Liver (tissue), 3 donors: ENCODE results near the gene GYG2.
"Not testable (repeated sequence)": the region's sequence is repeated elsewhere in the genome, so short reads cannot be mapped to it uniquely, and the experiment has no call there.

Experiments
- CTCF ChIP-seq: fragments of 150-350 bp; IDR thresholded peaks from 2 replicates; pipeline ENCODE4 v1.5.1; 2017; ENCODE audit warnings: improper control_type of control experiment, low read depth, low read length; ENCODE audit not compliant: missing input control
- EGR1 ChIP-seq, 2 donors: IDR thresholded peaks; 2 replicates each; pipeline ENCODE4 v1.6.1; 2016 to 2018; ENCODE audit warnings: antibody characterized with exemption in 2 of 2, low read depth in 2 of 2
- FOXA2 ChIP-seq: IDR thresholded peaks from 2 replicates; pipeline ENCODE4 v1.6.1; 2016; ENCODE audit warnings: antibody characterized with exemption
- GABPA ChIP-seq, 2 donors: IDR thresholded peaks in 1 of 2; conservative IDR thresholded peaks in 1 of 2; 2 replicates each; pipeline ENCODE4 v1.6.1; 2016; ENCODE audit warnings: antibody characterized with exemption in 2 of 2, mild to moderate bottlenecking in 1 of 2, moderate library complexity in 1 of 2
- JUND ChIP-seq, 2 donors: IDR thresholded peaks; 2 replicates each; pipeline ENCODE4 v1.6.1; 2016; ENCODE audit warnings: antibody characterized with exemption in 2 of 2
- RAD21 ChIP-seq, 2 donors: IDR thresholded peaks; 2 replicates each; pipeline ENCODE4 v1.6.1; 2016; ENCODE audit warnings: antibody characterized with exemption in 2 of 2, mild to moderate bottlenecking in 2 of 2
- RXRA ChIP-seq, 2 donors: IDR thresholded peaks; 2 replicates each; pipeline ENCODE4 v1.6.1; 2017 to 2018; ENCODE audit warnings: antibody characterized with exemption in 2 of 2, mild to moderate bottlenecking in 1 of 2
- SP1 ChIP-seq: IDR thresholded peaks from 2 replicates; pipeline ENCODE4 v1.6.1; 2018; ENCODE audit warnings: antibody characterized with exemption, mild to moderate bottlenecking
- TAF1 ChIP-seq: conservative IDR thresholded peaks from 2 replicates; pipeline ENCODE4 v1.6.1; 2016; ENCODE audit warnings: antibody characterized with exemption, mild to moderate bottlenecking
- YY1 ChIP-seq: IDR thresholded peaks from 2 replicates; pipeline ENCODE4 v1.6.1; 2016; ENCODE audit warnings: antibody characterized with exemption, mild to moderate bottlenecking
- TF ChIP-seq, protein P1 (sequence below): IDR thresholded peaks from 2 replicates; pipeline ENCODE4 v1.6.1; 2016; ENCODE audit warnings: antibody characterized with exemption, mild to moderate bottlenecking
- TF ChIP-seq, protein P2 (sequence below): IDR thresholded peaks from 2 replicates; pipeline ENCODE4 v1.6.1; 2016; ENCODE audit warnings: antibody characterized with exemption
- TF ChIP-seq, protein P3 (sequence below): IDR thresholded peaks from 2 replicates; pipeline ENCODE4 v1.6.1; 2016; ENCODE audit warnings: antibody characterized with exemption
- donor health status: healthy.
- donor health status: healthy.

- TF ChIP-seq CTCF; RXRA (IDR thresholded peaks at IDR 0.05); SP1; FOXA2; TAF1; JUND (IDR thresholded peaks at IDR 0.05); GABPA (IDR thresholded peaks at IDR 0.05 in 1 of 2, conservative IDR thresholded peaks at IDR 0.05 in 1 of 2); YY1; EGR1 (IDR thresholded peaks at IDR 0.05; ENCODE audit: low read depth in 2 of 2); RAD21 (IDR thresholded peaks at IDR 0.05): not testable (repeated sequence)
- TF ChIP-seq, protein P1, sequence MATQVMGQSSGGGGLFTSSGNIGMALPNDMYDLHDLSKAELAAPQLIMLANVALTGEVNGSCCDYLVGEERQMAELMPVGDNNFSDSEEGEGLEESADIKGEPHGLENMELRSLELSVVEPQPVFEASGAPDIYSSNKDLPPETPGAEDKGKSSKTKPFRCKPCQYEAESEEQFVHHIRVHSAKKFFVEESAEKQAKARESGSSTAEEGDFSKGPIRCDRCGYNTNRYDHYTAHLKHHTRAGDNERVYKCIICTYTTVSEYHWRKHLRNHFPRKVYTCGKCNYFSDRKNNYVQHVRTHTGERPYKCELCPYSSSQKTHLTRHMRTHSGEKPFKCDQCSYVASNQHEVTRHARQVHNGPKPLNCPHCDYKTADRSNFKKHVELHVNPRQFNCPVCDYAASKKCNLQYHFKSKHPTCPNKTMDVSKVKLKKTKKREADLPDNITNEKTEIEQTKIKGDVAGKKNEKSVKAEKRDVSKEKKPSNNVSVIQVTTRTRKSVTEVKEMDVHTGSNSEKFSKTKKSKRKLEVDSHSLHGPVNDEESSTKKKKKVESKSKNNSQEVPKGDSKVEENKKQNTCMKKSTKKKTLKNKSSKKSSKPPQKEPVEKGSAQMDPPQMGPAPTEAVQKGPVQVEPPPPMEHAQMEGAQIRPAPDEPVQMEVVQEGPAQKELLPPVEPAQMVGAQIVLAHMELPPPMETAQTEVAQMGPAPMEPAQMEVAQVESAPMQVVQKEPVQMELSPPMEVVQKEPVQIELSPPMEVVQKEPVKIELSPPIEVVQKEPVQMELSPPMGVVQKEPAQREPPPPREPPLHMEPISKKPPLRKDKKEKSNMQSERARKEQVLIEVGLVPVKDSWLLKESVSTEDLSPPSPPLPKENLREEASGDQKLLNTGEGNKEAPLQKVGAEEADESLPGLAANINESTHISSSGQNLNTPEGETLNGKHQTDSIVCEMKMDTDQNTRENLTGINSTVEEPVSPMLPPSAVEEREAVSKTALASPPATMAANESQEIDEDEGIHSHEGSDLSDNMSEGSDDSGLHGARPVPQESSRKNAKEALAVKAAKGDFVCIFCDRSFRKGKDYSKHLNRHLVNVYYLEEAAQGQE = not testable (repeated sequence)
- TF ChIP-seq, protein P2, sequence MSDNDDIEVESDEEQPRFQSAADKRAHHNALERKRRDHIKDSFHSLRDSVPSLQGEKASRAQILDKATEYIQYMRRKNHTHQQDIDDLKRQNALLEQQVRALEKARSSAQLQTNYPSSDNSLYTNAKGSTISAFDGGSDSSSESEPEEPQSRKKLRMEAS = not testable (repeated sequence)
- TF ChIP-seq, protein P3, sequence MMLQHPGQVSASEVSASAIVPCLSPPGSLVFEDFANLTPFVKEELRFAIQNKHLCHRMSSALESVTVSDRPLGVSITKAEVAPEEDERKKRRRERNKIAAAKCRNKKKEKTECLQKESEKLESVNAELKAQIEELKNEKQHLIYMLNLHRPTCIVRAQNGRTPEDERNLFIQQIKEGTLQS = not testable (repeated sequence)
These were observed 28.8 kb upstream of the GYG2 start for GRCh38 chrX:2799980-2800379.
